Measurements from ENCODE around the gene GRID1.

- no peak for TF ChIP-seq POLR2A (IDR thresholded peaks at IDR 0.05)
- no peak for TF ChIP-seq CTCF (IDR thresholded peaks at IDR 0.05)
- no peak for TF ChIP-seq POLR2AphosphoS5 (IDR thresholded peaks at IDR 0.05)
Observed at GRCh38 chr10:86371691-86372090, 5.1 kb upstream of the GRID1 start.

All from breast epithelium (tissue), 3 donors.